ENCODE measurements around the gene LRP10. TPM values are rescaled to one million over a fixed set of nuclear protein-coding genes. Genes with fewer than 3 reads are reported as not detected.

The LRP10 gene
- total and polyA plus RNA-seq, 2 of the 8 experiments (the other 6 are each of a cell fraction or from before 2014, with no cell fraction given) = 12.4 to 15.6 TPM

DNA sequence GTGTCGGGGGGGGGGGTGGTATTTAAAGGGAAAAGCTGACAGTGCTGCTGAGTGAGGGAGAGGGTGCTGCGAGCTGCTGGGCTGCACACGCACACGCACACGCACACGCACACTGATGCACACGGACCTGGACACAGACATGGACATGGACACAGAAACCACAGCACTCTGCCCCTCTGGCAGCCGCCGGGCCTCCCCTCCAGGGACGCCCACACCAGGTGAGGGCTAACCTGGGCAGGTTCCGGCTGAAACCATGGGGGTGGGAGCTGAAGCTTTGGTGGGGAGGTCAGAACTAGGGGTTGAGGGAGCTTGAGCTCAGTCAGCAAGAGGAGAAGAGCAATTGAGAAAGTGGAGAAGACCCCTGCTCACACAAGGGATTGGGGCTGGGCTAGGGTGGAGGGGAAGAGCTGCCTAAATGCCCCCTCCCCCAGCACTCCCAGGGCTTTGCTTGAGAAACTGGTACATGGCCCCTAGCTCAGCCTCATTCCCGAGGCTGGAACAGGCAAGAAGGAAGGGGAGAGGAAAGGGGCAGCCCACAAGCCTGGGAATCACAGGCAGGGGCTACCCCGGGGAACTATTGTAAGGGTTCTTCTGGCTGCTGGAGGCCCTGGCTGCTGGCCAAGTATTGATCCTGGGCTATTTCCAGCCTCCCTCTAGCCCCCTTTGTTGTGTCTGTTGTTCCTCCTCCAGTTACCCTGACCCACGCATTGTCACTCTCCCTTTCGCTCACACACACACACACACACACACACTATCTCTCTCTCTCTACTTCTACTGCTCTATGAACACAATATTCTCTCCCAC lies 11.8 kb downstream of the LRP10 start, which contains the start of gene REM2:
Gene REM2 (plus strand): TSS at position 50 of the 804 bp plus-strand sequence. CDS start 66 bp downstream, at position 116.
- Histone ChIP-seq H3K18ac (ENCODE audit: extremely low read depth, low read length) (peak within 1 kb of the TSS; percentile 78), H3K36me3 (ENCODE audit: control insufficient read depth in 2 of 4, insufficient read depth in 4 of 4, low read length in 3 of 4) (no peaks in the 10 kb centered on the region; a peak in 1 of 8 replicates), H4K5ac (ENCODE audit: insufficient read length, low read depth, low read length) (peak within 1 kb of the TSS; percentile 18), H3K9me3 (ENCODE audit: insufficient read depth in 2 of 2, low read depth in 1 of 2, low read length in 1 of 2) (no peaks in the 10 kb centered on the region), H2BK12ac (ENCODE audit: low read depth, low read length) (peak within 1 kb of the TSS; percentile 99), H3K27me3 (replicated peaks in 1 of 4; ENCODE audit: control insufficient read depth in 3 of 4, extremely low read depth in 1 of 4, insufficient read depth in 3 of 4, low read length in 3 of 4) (peaks cover 0 to 17% (median 11%) of the 10 kb centered on the region in 4 experiments; a peak in 6 of 7 replicates), H3K79me1 (ENCODE audit: low read depth, low read length) (peaks cover 3% of the 10 kb centered on the region; the same call in 1 of the 2 replicates), H3K79me2 (ENCODE audit: control insufficient read depth in 1 of 2, insufficient read depth in 2 of 2, low read length in 2 of 2) (no peaks in the 10 kb centered on the region), H2BK5ac (ENCODE audit: low read depth, low read length) (peak within 1 kb of the TSS; percentile 66; the same call in 1 of the 2 replicates), H2BK120ac (replicated peaks; ENCODE audit: low read depth, low read length) (no peak within 1 kb of the TSS), H3K4ac (replicated peaks; ENCODE audit: insufficient read length, low read depth, low read length) (peak within 1 kb of the TSS; percentile 33), H2BK20ac (ENCODE audit: low read length) (0 out of 2 replicates have a peak within 1 kb of the TSS, but pooled peaks have one; percentile 48), H3K56ac (replicated peaks; ENCODE audit: insufficient read length, low read depth, low read length) (no peak within 1 kb of the TSS), H3K27ac (ENCODE audit: low read depth, low read length) (no peak within 1 kb of the TSS), H3K4me3 (ENCODE audit: extremely low read depth in 1 of 4, insufficient read depth in 2 of 4, low read depth in 3 of 4, low read length in 4 of 4) (peak within 1 kb of the TSS; percentile 14 to 55 (median 22); a peak in 7 of 8 replicates), H3K14ac (ENCODE audit: insufficient read length) (no peak within 1 kb of the TSS), H2AK5ac (ENCODE audit: low read depth, low read length) (peak within 1 kb of the TSS; percentile 59), H3K4me1 (replicated peaks in 1 of 4; ENCODE audit: control insufficient read depth in 3 of 4, insufficient read depth in 4 of 4, low read length in 3 of 4) (peaks cover 7 to 21% (median 12%) of the 10 kb centered on the region in 4 experiments), H2BK15ac (ENCODE audit: low read length) (peak within 1 kb of the TSS; percentile 61), H3K4me2 (ENCODE audit: insufficient read depth in 1 of 2, low read depth in 2 of 2, low read length in 2 of 2) (peak within 1 kb of the TSS; percentile 75), H4K8ac (ENCODE audit: extremely low read depth, insufficient read depth, low read length) (peak within 1 kb of the TSS; percentile 72; the same call in 1 of the 2 replicates), H3K23ac (ENCODE audit: insufficient read length) (no peak within 1 kb of the TSS), H3K9ac (replicated peaks in 1 of 4; ENCODE audit: extremely low read depth in 1 of 4, low read depth in 3 of 4, low read length in 3 of 4) (peak within 1 kb of the TSS; percentile 15 to 56 (median 32); a peak in 6 of 7 replicates), H3K23me2 (ENCODE audit: low read depth, low read length) (peaks cover 14% of the 10 kb centered on the region), H2AFZ (ENCODE audit: low read length) (peak within 1 kb of the TSS; percentile 51; the same call in 1 of the 2 replicates), H4K20me1 (replicated peaks in 1 of 2; ENCODE audit: control insufficient read depth in 1 of 2, insufficient read depth in 2 of 2, low read length in 2 of 2) (no peaks in the 10 kb centered on the region), H4K91ac (replicated peaks; ENCODE audit: insufficient read length, low read length) (peak within 1 kb of the TSS; percentile 36)
- ChIA-PET POLR2A (ENCODE audit: partially characterized antibody) (interaction anchor here (0.6 to 7.2 kb wide), 12 partner anchors 10 to 109 kb away, joined by 3 to 54 read pairs (median 6); partner anchors contain the start of genes LRP10, PRMT5 and RBM23), CTCF (ENCODE audit: partially characterized antibody) (interaction anchor here (0.6 to 56.0 kb wide), 11 partner anchors 9 to 417 kb away, joined by 3 to 1562 read pairs (median 9); partner anchors contain the start of genes LRP10, MMP14, MRPL52 and SLC7A7)
- peak in 1 of 2 experiments; percentile 54 for DNase-seq (ENCODE audit: low read depth in 1 of 2, low spot score in 2 of 2)
- no peak for FAIRE-seq
- 31% methylated on average over 13 of the region's 15 CpGs; no CpG with 5 or more reads in 1 of the 2 experiments for WGBS, 2 experiments (ENCODE audit: extremely low coverage in 1 of 2, insufficient coverage in 1 of 2, insufficient read length in 1 of 2, insufficient replicate concordance in 2 of 2, low coverage in 1 of 2, low lambda C conversion rate in 2 of 2, missing lambda C conversion rate in 1 of 2)
- TF ChIP-seq ASH2L (IDR thresholded peaks at IDR 0.05; ENCODE audit: low read length) = peak; percentile 45
- TF ChIP-seq, protein P1, sequence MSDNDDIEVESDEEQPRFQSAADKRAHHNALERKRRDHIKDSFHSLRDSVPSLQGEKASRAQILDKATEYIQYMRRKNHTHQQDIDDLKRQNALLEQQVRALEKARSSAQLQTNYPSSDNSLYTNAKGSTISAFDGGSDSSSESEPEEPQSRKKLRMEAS (IDR thresholded peaks at IDR 0.05) = 0 out of 2 replicates have a peak, but pooled peaks have one; percentile 9
- TF ChIP-seq POU5F1 (IDR thresholded peaks at IDR 0.05; ENCODE audit: low read depth, low read length) = no peak
- TF ChIP-seq RBBP5 (IDR thresholded peaks at IDR 0.05; ENCODE audit: borderline replicate concordance, low read depth, low read length) = peak; percentile 48; the same call in 1 of the 2 replicates
- no peak for TF ChIP-seq TCF12 (IDR thresholded peaks at IDR 0.05; ENCODE audit: low read depth, low read length)
- TF ChIP-seq GABPA (IDR thresholded peaks at IDR 0.05; ENCODE audit: borderline replicate concordance, insufficient read depth, low read length) = no peak
- no peak for TF ChIP-seq FOSL1 (IDR thresholded peaks at IDR 0.05; ENCODE audit: insufficient read depth, low read depth, low read length)
- no peak for TF ChIP-seq HDAC2 (IDR thresholded peaks at IDR 0.05; ENCODE audit: borderline replicate concordance in 1 of 2, low read depth in 2 of 2, low read length in 2 of 2)
- TF ChIP-seq KDM5A (IDR thresholded peaks at IDR 0.05; ENCODE audit: low read length) = no peak
- 0 out of 2 replicates have a peak, but pooled peaks have one; percentile 14 for TF ChIP-seq TAF1 (IDR thresholded peaks at IDR 0.05; ENCODE audit: low read depth, low read length)
